Activated CD4-positive, alpha-beta T cell treated with anti-CD3 and anti-CD28 coated beads for 4 hours (primary cell): ENCODE results near the gene DDIT4.
"Not testable (repeated sequence)": the region's sequence is repeated elsewhere in the genome, so short reads cannot be mapped to it uniquely, and the experiment has no call there.

Source experiments
- DNase-seq, 2 donors: peaks; one replicate each; pipeline ENCODE4 v3.0.0-alpha.2; 2020

DDIT4 gene

GRCh38 chr10:72273410-72274212 is at the start of gene DDIT4:
Gene DDIT4, plus strand, starts transcription at chr10:72273924. Its CDS starts 293 bp downstream, at chr10:72274217.
- peak; percentile 95 to 96 for DNase-seq

- not testable (repeated sequence) for DNase-seq
These were observed 49.5 kb upstream of the DDIT4 start for GRCh38 chr10:72224191-72224590.

- DNase-seq: no peak
These were observed 47.2 kb upstream of the DDIT4 start for GRCh38 chr10:72226418-72227027.

- no peak for DNase-seq
These were observed 45.9 kb upstream of the DDIT4 start for GRCh38 chr10:72227826-72228225.

GRCh38 chr10:72228318-72228751 is 45.4 kb upstream of the DDIT4 start:
- DNase-seq: no peak

- no peak for DNase-seq
These were observed 44.2 kb upstream of the DDIT4 start for GRCh38 chr10:72229261-72230251.

- no peak for DNase-seq
These were observed 40.1 kb upstream of the DDIT4 start for GRCh38 chr10:72233621-72234020.

GRCh38 chr10:72234560-72235095 is 39.1 kb upstream of the DDIT4 start:
- DNase-seq: no peak

- DNase-seq: no peak
These were observed 38.0 kb upstream of the DDIT4 start for GRCh38 chr10:72235544-72236279.

GRCh38 chr10:72238392-72239175 is 35.1 kb upstream of the DDIT4 start:
- DNase-seq: no peak

- DNase-seq: no peak
These were observed 34.3 kb upstream of the DDIT4 start for GRCh38 chr10:72239409-72239808.

GRCh38 chr10:72240371-72240770 is 33.4 kb upstream of the DDIT4 start:
- no peak for DNase-seq

GRCh38 chr10:72241691-72242252 is 32.0 kb upstream of the DDIT4 start:
- no peak for DNase-seq

- DNase-seq: no peak
These were observed 31.0 kb upstream of the DDIT4 start for GRCh38 chr10:72242675-72243074.

GRCh38 chr10:72243822-72244437 is 29.8 kb upstream of the DDIT4 start:
- no peak for DNase-seq

- no peak for DNase-seq
These were observed 29.1 kb upstream of the DDIT4 start for GRCh38 chr10:72244573-72245038.

GRCh38 chr10:72245949-72246525 is 27.7 kb upstream of the DDIT4 start:
- DNase-seq: no peak

GRCh38 chr10:72248468-72249151 is 25.1 kb upstream of the DDIT4 start:
- peak; percentile 59 to 63 for DNase-seq

GRCh38 chr10:72249176-72249862 is 24.4 kb upstream of the DDIT4 start:
- not testable (repeated sequence) for DNase-seq
